ENCODE data around the gene BCL2L12.

The BCL2L12 gene

GRCh38 chr19:49687150-49687549 is 21.4 kb downstream of the BCL2L12 start:
- DNase-seq = no peak

GRCh38 chr19:49687566-49688316 is 22.0 kb downstream of the BCL2L12 start:
- DNase-seq = no peak

- DNase-seq = no peak
These were observed 22.9 kb downstream of the BCL2L12 start for GRCh38 chr19:49688531-49689132.

- peak; percentile 58 for DNase-seq
These were observed 23.7 kb downstream of the BCL2L12 start, which contains the start of gene ADM5 for GRCh38 chr19:49689133-49690078. Gene ADM5, plus strand, starts transcription at chr19:49689594. Its CDS starts 244 bp downstream, at chr19:49689838.

- DNase-seq = no peak
These were observed 24.4 kb downstream of the BCL2L12 start for GRCh38 chr19:49690079-49690655.

- DNase-seq = peak; percentile 88
These were observed 25.0 kb downstream of the BCL2L12 start, which contains the start of gene CPT1C for GRCh38 chr19:49690656-49691242. Gene CPT1C, plus strand, starts transcription at chr19:49691116. Its CDS starts 1,137 bp downstream, at chr19:49692253.

- peak; percentile 41 for DNase-seq
These were observed 25.8 kb downstream of the BCL2L12 start for GRCh38 chr19:49691243-49692146.

GRCh38 chr19:49692147-49692506 is 26.4 kb downstream of the BCL2L12 start:
- no peak for DNase-seq

- no peak for DNase-seq
These were observed 30.4 kb downstream of the BCL2L12 start for GRCh38 chr19:49696115-49696514.

GRCh38 chr19:49696865-49697264 is 31.1 kb downstream of the BCL2L12 start:
- no peak for DNase-seq

GRCh38 chr19:49699364-49699763 is 33.6 kb downstream of the BCL2L12 start:
- DNase-seq = no peak

- DNase-seq = no peak
These were observed 34.8 kb downstream of the BCL2L12 start for GRCh38 chr19:49700563-49700962.

- no peak for DNase-seq
These were observed 35.6 kb downstream of the BCL2L12 start for GRCh38 chr19:49701271-49701786.

GRCh38 chr19:49704888-49705642 is 39.3 kb downstream of the BCL2L12 start:
- DNase-seq = no peak

- no peak for DNase-seq
These were observed 40.2 kb downstream of the BCL2L12 start for GRCh38 chr19:49705919-49706318.

- no peak for DNase-seq
These were observed 44.7 kb downstream of the BCL2L12 start for GRCh38 chr19:49710372-49710951.

GRCh38 chr19:49712397-49712859 is 46.7 kb downstream of the BCL2L12 start:
- no peak for DNase-seq

GRCh38 chr19:49713236-49713845 is 47.6 kb downstream of the BCL2L12 start:
- DNase-seq = no peak

- DNase-seq = no peak
These were observed 50.4 kb downstream of the BCL2L12 start for GRCh38 chr19:49716154-49716553.
